Measurements from ENCODE around the gene CD44. TPM values are rescaled to one million over a fixed set of nuclear protein-coding genes. Genes with fewer than 3 reads are reported as not detected.

Gene CD44
- total RNA-seq, 2 donors from 2014 or later = 321 to 613 TPM

- TF ChIP-seq CTCF (IDR thresholded peaks at IDR 0.05) = no peak
- Histone ChIP-seq H3K9me3 (no peaks in the 10 kb centered on the region), H3K4me1 (ENCODE audit: control insufficient read depth in 1 of 2, low read depth in 2 of 2) (no peaks in the 10 kb centered on the region), H3K27me3 (replicated peaks; ENCODE audit: insufficient read depth) (no peaks in the 10 kb centered on the region), H3K4me3 (no peak overlapping the region), H3K27ac (no peak overlapping the region), H3K36me3 (no peaks in the 10 kb centered on the region)
- DNase-seq (ENCODE audit: low spot score) (no peak), ATAC-seq (ENCODE audit: insufficient number of reproducible peaks, low FRiP score, low read depth) (no peak)
Measured at GRCh38 chr11:35126879-35127581, 11.9 kb upstream of the CD44 start.

- Histone ChIP-seq H3K9me3 (no peaks in the 10 kb centered on the region), H3K36me3 (no peaks in the 10 kb centered on the region), H3K27ac (no peak overlapping the region), H3K4me1 (ENCODE audit: control insufficient read depth in 1 of 2, low read depth in 2 of 2) (no peaks in the 10 kb centered on the region), H3K27me3 (replicated peaks; ENCODE audit: insufficient read depth) (no peaks in the 10 kb centered on the region), H3K4me3 (no peak overlapping the region)
- no peak for TF ChIP-seq CTCF (IDR thresholded peaks at IDR 0.05)
- DNase-seq (ENCODE audit: low spot score) = no peak
- ATAC-seq (ENCODE audit: insufficient number of reproducible peaks, low FRiP score, low read depth) = no peak
Measured at GRCh38 chr11:35127619-35128018, 11.4 kb upstream of the CD44 start.

GRCh38 chr11:35131094-35131493 is 7.9 kb upstream of the CD44 start:
- ATAC-seq (ENCODE audit: insufficient number of reproducible peaks, low FRiP score, low read depth) = no peak
- H3K4me3 ChIP-seq = no peak overlapping the region
- no peak overlapping the region for H3K27ac ChIP-seq
- no peaks in the 10 kb centered on the region for H3K36me3 ChIP-seq
- H3K27me3 ChIP-seq (replicated peaks; ENCODE audit: insufficient read depth) = no peaks in the 10 kb centered on the region
- TF ChIP-seq CTCF (IDR thresholded peaks at IDR 0.05) = no peak
- no peaks in the 10 kb centered on the region for H3K4me1 ChIP-seq (ENCODE audit: control insufficient read depth in 1 of 2, low read depth in 2 of 2)
- DNase-seq (ENCODE audit: low spot score) = no peak
- no peaks in the 10 kb centered on the region for H3K9me3 ChIP-seq

GRCh38 chr11:35131886-35132285 is 7.1 kb upstream of the CD44 start:
- Histone ChIP-seq H3K36me3 (no peaks in the 10 kb centered on the region), H3K4me1 (ENCODE audit: control insufficient read depth in 1 of 2, low read depth in 2 of 2) (no peaks in the 10 kb centered on the region), H3K27ac (no peak overlapping the region), H3K9me3 (no peaks in the 10 kb centered on the region), H3K27me3 (replicated peaks; ENCODE audit: insufficient read depth) (no peaks in the 10 kb centered on the region), H3K4me3 (no peak overlapping the region)
- DNase-seq (ENCODE audit: low spot score) = no peak
- ATAC-seq (ENCODE audit: insufficient number of reproducible peaks, low FRiP score, low read depth) = no peak
- no peak for TF ChIP-seq CTCF (IDR thresholded peaks at IDR 0.05)

GRCh38 chr11:35133656-35134055 is 5.3 kb upstream of the CD44 start:
- Histone ChIP-seq H3K9me3 (no peaks in the 10 kb centered on the region), H3K27ac (no peak overlapping the region), H3K4me3 (no peak overlapping the region), H3K4me1 (ENCODE audit: control insufficient read depth in 1 of 2, low read depth in 2 of 2) (peaks cover 0 to 6% of the 10 kb centered on the region in 2 donors), H3K27me3 (replicated peaks; ENCODE audit: insufficient read depth) (no peaks in the 10 kb centered on the region), H3K36me3 (no peaks in the 10 kb centered on the region)
- no peak for TF ChIP-seq CTCF (IDR thresholded peaks at IDR 0.05)
- DNase-seq (ENCODE audit: low spot score) (no peak), ATAC-seq (ENCODE audit: insufficient number of reproducible peaks, low FRiP score, low read depth) (no peak)

Data from thoracic aorta (tissue), 2 donors.